SK-N-MC (cell line): Measurements from ENCODE around the gene CLTB.

Experiments
- EZH2 ChIP-seq: fragments of 200-600 bp; sonication (generic); IDR thresholded peaks from one replicate; pipeline ENCODE4 v1.6.1; 2017; ENCODE audit warnings: antibody characterized with exemption
- FOXP2 ChIP-seq: optimal IDR thresholded peaks from 2 replicates; pipeline ENCODE3; 2011; ENCODE audit warnings: mild to moderate bottlenecking, moderate library complexity; ENCODE audit not compliant: insufficient read depth; ENCODE audit errors: extremely low read length, control extremely low read depth
- POLR2AphosphoS5 ChIP-seq: IDR thresholded peaks from 2 replicates; pipeline ENCODE4 v1.6.1; 2012; ENCODE audit warnings: mild to moderate bottlenecking, low read depth, low read length, borderline replicate concordance

- TF ChIP-seq POLR2AphosphoS5 (no peak), EZH2 (no peak), FOXP2 (no peak)
Observed at GRCh38 chr5:176382721-176383120, 33.6 kb downstream of the CLTB start.
